ENCODE measurements around the gene TACC3.

- TF ChIP-seq CTCF (IDR thresholded peaks at IDR 0.05) (no peak), POLR2A (IDR thresholded peaks at IDR 0.05) (no peak), EP300 (IDR thresholded peaks at IDR 0.05) (no peak)
Observed at GRCh38 chr4:1685235-1686150, 35.8 kb upstream of the TACC3 start.
